ENCODE measurements around the gene MAU2. TPM values are rescaled to one million over a fixed set of nuclear protein-coding genes. Genes with fewer than 3 reads are reported as not detected.

The MAU2 gene, protein sequence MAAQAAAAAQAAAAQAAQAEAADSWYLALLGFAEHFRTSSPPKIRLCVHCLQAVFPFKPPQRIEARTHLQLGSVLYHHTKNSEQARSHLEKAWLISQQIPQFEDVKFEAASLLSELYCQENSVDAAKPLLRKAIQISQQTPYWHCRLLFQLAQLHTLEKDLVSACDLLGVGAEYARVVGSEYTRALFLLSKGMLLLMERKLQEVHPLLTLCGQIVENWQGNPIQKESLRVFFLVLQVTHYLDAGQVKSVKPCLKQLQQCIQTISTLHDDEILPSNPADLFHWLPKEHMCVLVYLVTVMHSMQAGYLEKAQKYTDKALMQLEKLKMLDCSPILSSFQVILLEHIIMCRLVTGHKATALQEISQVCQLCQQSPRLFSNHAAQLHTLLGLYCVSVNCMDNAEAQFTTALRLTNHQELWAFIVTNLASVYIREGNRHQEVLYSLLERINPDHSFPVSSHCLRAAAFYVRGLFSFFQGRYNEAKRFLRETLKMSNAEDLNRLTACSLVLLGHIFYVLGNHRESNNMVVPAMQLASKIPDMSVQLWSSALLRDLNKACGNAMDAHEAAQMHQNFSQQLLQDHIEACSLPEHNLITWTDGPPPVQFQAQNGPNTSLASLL
- 10 to 100 TPM; 37.2 to 82.5 (median 49.6) TPM for polyA plus RNA-seq (ENCODE audit: insufficient read length in 4 of 4)

DNA sequence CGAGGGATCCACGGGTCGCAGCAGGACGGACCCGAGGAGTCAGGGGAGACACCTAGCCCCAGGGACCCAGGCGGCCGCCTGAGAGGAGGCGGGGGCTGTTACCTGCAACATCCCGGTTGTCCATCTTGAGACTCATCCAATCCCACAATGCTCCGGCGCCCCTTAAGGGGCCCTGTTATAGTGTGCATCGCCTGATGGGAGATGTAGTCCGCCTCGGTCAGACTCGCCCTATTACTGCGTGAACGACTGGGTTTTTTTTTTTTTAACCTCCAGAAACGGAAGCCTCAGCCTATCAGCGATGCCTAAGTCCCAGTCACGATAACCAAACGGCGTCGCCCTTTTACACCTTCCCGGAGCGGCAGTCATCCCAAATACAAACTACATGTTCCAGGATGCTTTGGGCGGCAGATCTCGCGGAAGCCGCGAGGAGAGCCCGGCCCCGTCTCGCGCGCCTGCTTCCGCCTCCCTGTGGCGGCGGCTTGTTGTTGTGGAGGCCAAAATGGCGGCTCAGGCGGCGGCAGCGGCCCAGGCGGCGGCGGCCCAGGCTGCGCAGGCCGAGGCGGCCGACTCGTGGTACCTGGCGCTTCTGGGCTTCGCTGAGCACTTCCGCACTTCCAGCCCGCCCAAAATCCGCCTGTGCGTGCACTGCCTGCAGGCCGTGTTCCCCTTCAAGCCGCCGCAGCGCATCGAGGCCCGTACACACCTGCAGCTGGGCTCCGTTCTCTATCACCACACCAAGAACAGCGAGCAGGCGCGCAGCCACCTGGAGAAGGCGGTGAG is at the start of gene MAU2, which contains the start of gene SUGP1:
Gene MAU2 (plus strand): TSS at position 469 of the 780 bp plus-strand sequence. CDS start 31 bp downstream, at position 500.
Gene SUGP1 (minus strand): TSS at position 149 of the 780 bp plus-strand sequence. CDS start 13 bp downstream, at position 136.
- DNase-seq (ENCODE audit: low read depth in 4 of 4, low spot score in 3 of 4): peak; percentile 82 to 85 (median 84)

DNA sequence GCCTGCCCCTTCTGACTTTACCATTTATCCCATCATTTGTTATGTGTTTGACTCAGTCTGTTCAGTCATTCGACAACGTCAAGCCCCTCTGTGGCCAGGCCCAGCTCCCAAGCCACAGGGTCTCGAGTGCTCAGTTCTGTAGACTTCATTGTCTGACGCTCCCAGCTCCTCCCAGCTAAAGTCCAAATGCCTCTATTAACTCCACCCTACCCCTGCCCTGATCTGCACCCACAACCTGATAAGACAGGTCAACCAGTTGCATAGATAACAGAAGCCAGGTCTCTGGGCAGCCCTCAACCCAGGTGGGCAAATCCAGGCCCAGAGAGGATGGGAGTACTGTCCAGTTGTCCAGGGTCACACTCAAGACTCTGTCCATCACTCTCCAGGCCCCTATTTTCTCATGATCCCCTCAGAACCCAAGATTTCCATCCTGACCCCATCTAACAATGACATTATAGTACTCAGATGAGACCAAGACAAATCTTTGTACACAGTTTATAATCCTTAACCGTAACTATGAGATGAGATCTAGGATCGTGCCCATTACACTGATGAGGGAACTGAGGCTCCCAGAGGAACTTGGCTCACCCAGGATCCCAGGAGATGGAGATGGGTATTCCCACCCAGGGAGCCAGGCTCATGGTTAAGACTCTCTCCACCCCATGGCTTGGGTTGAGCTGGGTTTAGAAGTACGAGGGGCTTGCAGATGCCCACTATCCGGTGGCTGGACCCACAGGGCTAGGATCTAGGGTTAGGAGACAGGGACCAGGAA is 48.6 kb upstream of the MAU2 start:
- no peak for DNase-seq (ENCODE audit: low read depth in 4 of 4, low spot score in 3 of 4)

DNA sequence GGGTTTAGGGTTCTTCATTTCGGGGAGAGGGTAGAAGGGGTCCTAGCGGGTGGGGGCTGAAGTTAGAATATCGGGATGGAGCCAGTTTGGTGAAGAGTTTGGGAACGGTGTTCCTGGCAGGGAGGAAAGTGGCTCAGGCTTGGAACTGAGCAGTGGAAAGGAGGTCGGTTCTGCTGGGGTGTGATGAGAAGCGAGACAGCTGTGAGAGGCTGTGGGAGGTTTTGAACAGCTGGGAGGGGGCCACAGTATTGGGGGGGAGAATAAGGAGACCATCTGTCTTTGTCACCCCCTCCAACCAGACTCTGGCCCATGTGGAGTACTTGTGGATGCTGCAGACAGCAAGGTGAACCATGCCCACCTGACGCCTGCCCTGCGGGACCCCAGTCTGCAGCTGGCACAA is 46.5 kb upstream of the MAU2 start:
- no peak for DNase-seq (ENCODE audit: low read depth in 4 of 4, low spot score in 3 of 4)

DNA sequence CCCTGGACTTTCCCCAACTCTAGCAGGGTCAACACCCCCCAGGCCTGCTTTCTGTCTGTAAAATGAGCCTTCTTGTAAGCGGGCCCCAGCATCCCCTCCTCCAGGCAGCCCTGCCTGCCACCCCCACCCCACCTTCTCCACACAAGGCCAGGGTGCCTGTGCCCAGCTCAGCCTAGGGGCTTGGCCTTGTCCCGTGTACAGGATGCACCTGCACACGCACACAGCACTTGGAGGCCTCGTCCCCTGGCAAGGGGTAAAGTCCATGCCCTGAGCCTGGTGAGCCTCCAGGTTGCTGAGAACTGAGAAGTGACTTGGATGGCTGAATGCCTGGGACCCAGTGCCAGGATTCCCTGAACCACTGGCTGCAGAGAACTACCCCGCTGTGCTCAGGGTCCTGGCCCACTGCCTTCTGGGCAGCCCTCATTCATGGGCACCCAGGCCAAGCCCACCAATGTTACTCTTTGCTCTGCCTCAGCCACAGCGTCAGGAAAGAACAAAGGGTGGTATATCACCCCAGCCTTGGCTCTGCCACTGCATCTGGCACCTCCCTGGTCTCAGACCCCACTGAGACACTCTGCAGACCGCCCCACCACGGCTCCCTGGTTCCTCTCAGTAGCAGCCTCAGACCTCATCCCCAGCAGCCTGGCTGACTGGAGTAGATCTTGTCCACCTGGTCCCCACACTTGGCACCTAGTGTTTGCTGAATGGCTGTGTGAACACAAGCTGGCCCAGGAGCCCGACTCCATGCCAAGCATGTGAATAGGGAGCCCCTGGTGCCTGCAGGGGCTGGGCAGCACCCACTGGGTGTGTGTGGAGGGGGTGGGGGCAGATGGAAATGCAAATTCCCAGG is 45.7 kb upstream of the MAU2 start:
- no peak for DNase-seq (ENCODE audit: low read depth in 4 of 4, low spot score in 3 of 4)

DNA sequence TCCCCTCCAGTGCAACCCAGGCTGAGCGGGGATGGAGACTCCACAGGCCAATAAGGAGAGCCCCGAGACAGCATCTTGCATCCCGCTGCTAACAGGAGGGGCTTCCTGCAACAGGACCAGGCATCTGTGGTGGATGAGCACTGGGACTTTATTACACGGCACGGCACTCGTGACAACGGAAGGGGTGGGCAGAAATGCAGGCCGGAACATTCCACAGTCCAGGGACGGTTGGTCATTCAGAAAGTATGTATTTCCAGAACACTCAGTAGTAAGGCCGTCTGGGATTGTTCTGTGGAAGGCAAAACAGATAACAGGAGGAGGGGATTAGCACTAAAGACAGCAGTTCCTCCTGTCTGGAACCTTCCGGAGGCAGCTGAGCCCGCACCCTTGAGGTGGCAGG is 44.2 kb upstream of the MAU2 start:
- no peak for DNase-seq (ENCODE audit: low read depth in 4 of 4, low spot score in 3 of 4)

DNA sequence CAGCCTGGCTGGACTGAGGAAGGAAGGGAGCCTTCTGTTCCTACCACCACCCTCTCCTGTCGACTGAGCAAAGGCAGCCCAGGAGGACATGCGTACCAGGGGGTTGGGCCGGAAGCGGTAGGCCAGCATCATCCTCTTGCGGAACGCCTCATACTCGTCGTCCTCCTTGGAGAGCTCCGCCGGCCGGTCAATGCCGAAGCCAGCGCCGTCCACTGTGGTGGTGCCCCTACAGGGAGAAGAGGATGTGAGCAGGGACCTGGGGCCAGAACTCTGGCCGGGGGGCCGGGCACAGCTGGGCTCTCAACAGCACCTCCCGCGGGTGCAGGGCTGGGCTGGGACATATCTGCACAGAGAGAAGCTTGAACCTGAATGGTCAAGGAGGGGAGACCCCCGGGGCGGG is 43.8 kb upstream of the MAU2 start:
- DNase-seq (ENCODE audit: low read depth in 4 of 4, low spot score in 3 of 4): no peak

DNA sequence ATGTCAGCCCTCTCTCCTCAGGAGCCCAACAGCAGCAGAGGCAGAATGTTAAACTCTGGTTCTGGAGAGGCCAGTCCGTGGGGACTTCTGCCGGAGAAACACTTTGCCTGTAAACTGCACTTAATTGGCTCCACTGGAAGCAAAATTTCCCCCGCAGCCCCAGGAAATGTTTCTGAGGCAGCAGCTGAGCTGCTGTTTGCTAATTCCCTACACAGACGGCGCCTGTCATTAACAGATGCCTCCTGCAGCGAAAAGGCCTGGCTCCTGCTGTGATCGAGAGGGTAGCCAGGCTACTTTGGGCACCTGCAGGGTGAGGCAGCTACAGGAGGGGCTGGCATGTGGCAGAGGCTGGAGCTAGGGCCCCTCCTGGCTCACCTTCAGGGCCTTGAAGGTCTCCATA is 42.3 kb upstream of the MAU2 start:
- DNase-seq (ENCODE audit: low read depth in 4 of 4, low spot score in 3 of 4): no peak

DNA sequence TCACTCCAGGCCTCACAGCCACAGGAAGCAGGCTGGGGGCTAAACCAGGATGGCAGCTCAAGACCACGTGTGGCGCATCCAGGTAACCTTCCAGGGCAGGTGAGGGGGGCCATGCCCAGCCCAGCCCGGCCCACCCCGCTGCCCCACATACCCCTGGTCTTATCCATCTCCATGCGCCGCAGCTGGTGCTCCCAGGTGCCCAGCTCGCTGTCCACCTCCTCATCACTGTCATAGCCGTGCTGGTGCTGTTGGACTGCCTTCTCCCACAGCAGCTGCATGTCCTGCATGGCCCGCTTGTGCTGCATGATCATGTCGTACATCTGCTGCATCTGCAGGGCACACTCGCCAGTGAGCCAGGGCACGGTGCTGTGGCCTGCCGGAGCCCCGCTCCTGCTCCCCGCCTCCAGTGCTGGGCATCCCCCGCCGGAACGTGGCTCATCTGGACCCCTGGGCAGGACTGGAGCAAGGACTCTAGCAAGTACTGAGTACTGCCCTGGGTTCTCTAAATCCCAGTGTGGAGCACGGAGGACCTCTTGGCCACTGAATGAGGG is 41.5 kb upstream of the MAU2 start:
- DNase-seq (ENCODE audit: low read depth in 4 of 4, low spot score in 3 of 4): no peak

DNA sequence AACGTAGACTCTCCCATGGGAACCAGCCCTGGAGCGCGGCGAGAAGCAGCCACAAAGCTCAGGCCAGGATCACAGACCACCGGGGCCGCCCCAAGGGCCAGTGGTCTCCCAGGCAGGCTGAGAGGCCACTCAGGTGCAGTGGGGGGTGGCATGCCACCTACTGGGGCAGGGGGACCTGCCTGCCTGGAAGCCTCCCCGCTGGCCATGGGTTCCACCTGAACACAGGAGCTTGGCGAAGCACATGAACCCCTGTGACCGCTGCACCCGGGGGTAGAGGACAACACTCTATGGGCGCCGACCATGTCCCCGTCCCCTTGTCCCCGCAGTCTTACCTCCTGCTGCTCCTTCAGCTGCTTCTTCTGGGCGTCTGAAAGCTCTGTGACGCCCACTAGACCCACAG is 40.8 kb upstream of the MAU2 start:
- DNase-seq (ENCODE audit: low read depth in 4 of 4, low spot score in 3 of 4): no peak

DNA sequence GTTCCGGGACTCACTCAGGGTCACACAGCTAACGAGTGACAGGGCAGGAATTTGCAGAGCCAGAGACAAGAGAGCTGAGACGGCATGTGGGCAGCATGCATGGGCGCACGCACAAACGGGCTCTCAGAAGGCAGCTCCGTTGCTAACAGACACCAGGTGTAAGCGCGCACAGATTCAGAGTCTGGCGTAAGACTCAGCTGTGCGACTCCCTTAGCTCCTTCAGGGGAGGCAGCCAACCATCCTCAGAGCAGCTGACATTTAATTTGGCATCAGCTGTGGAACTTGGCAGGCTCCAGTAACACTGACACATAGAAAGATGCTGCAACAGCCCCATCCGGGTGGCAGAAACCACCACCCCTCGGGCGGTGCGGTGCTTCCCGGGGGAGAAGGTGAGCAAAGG is 40.1 kb upstream of the MAU2 start:
- DNase-seq (ENCODE audit: low read depth in 4 of 4, low spot score in 3 of 4): no peak

DNA sequence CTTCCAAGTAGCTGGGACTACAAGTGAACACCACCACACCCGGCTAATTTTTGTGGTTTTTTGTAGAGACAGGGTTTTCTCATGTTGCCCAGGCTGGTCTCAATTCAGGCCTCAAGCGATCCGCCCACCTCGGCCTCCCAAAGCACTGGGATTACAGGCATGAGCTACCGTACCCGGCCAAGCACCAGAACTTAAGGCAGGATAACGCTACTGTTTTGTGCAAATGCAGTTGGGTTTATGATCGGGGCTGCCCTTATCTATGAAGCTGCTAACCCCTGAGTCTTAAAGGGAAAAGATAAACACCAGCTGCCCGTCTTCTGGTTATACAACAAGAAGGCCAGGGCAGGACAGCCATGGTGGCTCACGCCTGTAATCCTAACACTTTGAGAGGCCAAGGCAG is 34.9 kb upstream of the MAU2 start:
- DNase-seq (ENCODE audit: low read depth in 4 of 4, low spot score in 3 of 4): no peak

DNA sequence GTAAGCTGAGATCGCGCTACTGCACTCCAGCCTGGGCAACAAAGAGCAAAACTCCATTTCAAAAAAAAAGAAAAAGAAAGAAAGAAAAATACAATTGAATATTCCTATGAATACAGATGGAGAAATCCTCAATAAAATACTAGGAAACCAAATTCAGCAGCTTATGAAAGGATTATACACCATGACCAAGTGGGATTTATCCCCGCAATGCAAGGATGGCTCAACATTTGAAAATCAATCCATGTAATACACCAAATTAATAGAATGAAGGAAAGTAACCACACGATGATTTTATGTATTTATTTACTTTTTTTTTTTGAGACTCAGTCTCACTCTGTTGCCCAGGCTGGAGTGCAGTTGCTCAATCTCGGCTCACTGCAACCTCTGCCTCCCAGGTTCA is 28.0 kb upstream of the MAU2 start:
- no peak for DNase-seq (ENCODE audit: low read depth in 4 of 4, low spot score in 3 of 4)

DNA sequence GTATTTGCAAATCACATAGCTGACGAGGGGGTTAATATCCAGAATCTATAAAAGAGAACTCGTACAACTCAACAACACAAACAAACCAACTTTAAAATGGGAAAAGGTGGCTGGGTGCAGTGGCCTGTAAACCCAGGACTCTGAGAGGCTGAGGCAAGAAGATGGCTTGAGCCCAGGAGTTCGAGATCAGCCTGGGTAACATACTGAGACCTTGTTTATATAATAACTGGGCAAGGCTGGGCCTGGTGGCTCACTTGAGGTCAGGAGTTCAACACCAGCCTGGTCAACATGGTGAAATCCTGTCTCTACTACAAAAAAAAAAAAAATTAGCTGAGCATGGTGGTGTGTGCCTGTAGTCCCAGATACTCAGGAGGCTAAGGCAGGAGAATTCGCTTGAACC is 25.7 kb upstream of the MAU2 start:
- DNase-seq (ENCODE audit: low read depth in 4 of 4, low spot score in 3 of 4): no peak

DNA sequence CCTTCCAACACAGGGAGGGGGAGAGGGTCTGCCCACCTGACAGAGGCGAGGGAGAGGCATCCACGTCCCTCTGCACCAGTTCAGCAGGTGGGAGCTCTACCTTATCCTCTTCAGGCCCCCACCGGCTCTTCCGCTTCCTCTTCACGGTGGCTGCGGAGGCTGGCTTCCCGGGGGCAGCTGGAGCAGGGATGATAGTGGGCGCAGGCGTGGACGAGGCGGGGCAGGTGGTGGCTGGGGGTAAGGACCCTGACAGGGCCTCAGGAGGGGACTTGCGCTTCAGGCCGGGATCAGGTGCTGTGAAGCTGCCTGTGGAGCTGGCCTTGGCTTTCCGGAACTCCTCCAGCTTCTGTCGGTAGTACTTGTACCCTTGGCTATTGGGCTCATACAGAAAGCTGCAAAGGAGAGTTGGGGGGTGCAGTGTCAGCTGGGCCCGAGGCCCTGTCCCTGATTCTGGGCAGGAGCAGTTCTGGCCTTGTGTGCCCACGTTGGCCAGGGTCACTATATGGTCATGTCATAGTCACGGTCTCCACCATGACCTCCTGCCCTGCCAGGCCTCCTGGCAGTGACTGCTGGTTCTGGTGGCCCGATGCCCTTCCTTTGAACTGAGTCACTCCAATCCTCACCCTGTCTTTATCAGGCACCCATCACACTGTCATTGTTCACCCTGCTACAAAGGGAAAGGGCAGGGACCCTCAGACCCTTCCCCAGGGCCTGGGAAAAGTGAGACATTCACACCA is 23.5 kb upstream of the MAU2 start:
- no peak for DNase-seq (ENCODE audit: low read depth in 4 of 4, low spot score in 3 of 4)

DNA sequence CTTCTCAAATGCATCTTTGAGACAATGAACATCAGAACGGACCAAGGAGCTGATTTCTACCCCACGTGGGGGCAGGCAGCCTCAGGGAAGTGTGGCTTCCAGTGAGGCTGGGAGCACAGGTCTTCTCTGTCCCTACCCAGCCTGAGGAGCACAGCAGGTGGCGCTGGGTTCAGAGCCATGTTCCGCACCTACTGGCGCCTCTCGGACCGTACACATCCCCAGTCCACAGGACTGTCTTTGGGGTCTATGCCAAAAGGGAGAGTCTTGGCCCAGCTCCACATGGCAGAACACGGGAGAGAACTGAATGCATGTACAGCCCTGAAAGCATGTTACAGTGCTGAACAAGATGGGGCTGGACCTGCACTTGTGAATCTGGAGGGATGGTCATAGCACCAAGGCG is 22.9 kb upstream of the MAU2 start:
- no peak for DNase-seq (ENCODE audit: low read depth in 4 of 4, low spot score in 3 of 4)

DNA sequence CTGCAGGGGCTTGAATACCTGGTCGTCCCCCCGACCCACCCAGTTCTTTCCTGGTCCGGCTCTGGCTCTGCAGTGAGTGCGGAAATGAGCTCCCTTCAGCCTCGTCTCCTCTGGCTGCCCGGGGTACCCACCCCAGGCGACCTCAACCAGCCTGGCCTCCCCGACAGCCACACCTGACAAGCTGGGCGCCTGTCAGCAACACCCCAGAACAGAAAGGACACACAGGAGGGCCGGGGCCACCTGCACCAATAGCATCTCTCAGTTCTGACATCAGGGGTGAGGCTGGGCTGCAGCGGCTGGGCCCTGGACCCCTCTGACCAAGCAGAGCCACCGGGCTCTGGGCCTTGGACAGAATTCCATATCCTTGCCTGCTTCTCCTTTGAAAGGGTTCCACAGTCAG is 20.0 kb upstream of the MAU2 start:
- DNase-seq (ENCODE audit: low read depth in 4 of 4, low spot score in 3 of 4): no peak

DNA sequence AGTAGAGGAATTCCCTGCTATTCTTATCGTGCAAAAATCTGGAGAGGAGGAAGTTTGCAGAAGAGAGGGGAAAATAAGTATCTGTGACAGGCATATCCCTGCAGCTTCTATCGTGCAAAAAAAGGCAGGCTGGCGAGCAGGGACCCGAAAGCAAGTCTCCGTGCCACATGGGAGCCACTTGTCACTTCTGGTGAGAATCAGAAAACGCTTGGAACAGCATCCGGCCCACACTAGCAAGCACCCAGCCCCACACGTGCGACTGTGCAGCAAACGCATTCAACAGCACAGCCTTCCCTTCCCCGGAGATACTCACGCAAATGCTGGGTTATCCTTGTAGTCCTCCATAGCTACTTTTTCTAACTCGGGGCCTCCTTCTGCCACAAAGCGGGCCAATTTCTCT is 17.2 kb upstream of the MAU2 start:
- no peak for DNase-seq (ENCODE audit: low read depth in 4 of 4, low spot score in 3 of 4)

DNA sequence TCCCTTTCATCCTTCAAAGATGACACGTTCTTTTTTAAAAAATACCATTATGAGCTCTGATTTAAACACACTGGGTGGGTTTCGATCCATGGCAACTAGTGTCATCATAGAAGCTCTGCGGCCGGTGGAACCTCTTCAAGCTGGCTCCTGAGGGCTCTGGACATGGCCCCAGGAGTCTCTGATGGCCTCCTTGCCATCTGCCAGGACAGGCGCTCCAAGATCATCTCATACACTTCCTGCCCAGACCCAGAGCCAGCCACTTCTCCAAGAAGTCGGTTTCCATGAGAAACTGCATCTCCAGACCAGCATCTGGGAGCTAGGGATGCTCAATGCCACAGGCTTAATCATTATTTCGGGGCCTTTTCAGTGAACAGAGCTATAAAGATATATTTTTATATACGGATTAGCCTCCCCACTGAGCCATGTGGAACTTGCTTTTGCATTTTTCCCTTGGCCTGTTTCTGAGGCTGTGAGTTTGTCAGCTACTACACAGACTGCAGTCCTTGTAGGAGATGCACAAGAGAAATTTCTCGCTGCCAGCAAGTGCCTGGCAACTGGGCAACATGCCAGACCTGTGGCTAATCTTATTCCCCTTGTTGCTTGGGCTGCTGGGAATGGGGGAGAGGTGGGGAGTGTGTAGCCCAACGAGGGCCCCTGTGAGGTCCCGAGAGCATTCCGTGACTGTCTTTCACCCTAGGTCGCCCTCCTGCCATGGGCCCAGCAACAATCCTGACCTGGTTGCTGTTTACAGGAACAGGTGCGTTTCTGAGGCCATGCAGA is 16.3 kb upstream of the MAU2 start:
- no peak for DNase-seq (ENCODE audit: low read depth in 4 of 4, low spot score in 3 of 4)
